ENCODE measurements around the gene R3HDML. TPM values are rescaled to one million over a fixed set of nuclear protein-coding genes. Genes with fewer than 3 reads are reported as not detected.

Gene R3HDML
- total and polyA plus RNA-seq, 2 of the 13 experiments (the other 11 are each of a cell fraction or from before 2014, with no cell fraction given), result not detected

- peak; percentile 56; the same call in 1 of the 2 replicates for TF ChIP-seq ZNF768 (CRISPR knock-in tag; IDR thresholded peaks at IDR 0.05)
Observed at GRCh38 chr20:44336725-44337380, at the start of gene R3HDML (continued).

- Histone ChIP-seq H3K36me3 (replicated peaks in 1 of 2; ENCODE audit: control insufficient read depth in 1 of 2, insufficient read depth in 2 of 2, low read length in 2 of 2) (no peaks in the 10 kb centered on the region), H2AFZ (ENCODE audit: low read length) (no peak overlapping the region), H3K4me3 (replicated peaks in 1 of 3; ENCODE audit: insufficient read depth in 1 of 3, low read depth in 2 of 3, low read length in 3 of 3) (no peak overlapping the region), H3K79me2 (ENCODE audit: insufficient read depth, low read length) (no peaks in the 10 kb centered on the region), H3K4me1 (ENCODE audit: insufficient read depth, low read length) (peaks cover 30% of the 10 kb centered on the region), H3K9ac (ENCODE audit: insufficient read depth, low read depth, low read length) (no peak overlapping the region), H3K27me3 (ENCODE audit: control insufficient read depth in 1 of 2, insufficient read depth in 2 of 2, low read length in 2 of 2) (no peaks in the 10 kb centered on the region), H3K27ac (ENCODE audit: extremely low read length, insufficient read depth, low read length) (peak overlapping the region; percentile 25), H4K20me1 (ENCODE audit: insufficient read depth, low read length) (no peaks in the 10 kb centered on the region), H3K4me2 (ENCODE audit: low read depth, low read length) (peak overlapping the region; percentile 39), H3K9me3 (ENCODE audit: low read length) (0 out of 2 replicates have a peak, but pooled peaks cover 4% of the 10 kb centered on the region)
- DNase-seq (ENCODE audit: low spot score) (peak; percentile 66), ATAC-seq (peak; percentile 65), FAIRE-seq (peak; percentile 60)
- intact Hi-C loops (cut with micrococcal nuclease; ENCODE audit: unreplicated experiment) (no loop called here), in situ Hi-C loops (cut with HindIII; ENCODE audit: extremely low pct_ligation_motif_present, low pct_unique_long_range_greater_than_20kb) (no loop called here)
- BruUV-seq (replicated peaks), result no TSS peak
- ChIA-PET CTCF (ENCODE audit: low intra/inter-chr PET ratio, low total read pairs) (interaction anchor here (0.9 kb wide), 1 partner anchor 70 kb away, joined by 3 read pairs; no protein-coding TSS in a partner anchor), POLR2A (interaction anchor here (2.2 kb wide), 1 partner anchor 15 kb away, joined by 12 read pairs; no protein-coding TSS in a partner anchor)
- 60% methylated on average over 5 of the region's 5 CpGs for WGBS (ENCODE audit: low lambda C conversion rate)
- TF ChIP-seq ELF1 (CRISPR knock-in tag; IDR thresholded peaks at IDR 0.05) (peak; percentile 48), GABPA (IDR thresholded peaks at IDR 0.05; ENCODE audit: low read depth, low read length) (no peak), GABPA (CRISPR knock-in tag; IDR thresholded peaks at IDR 0.05; ENCODE audit: low read depth) (peak; percentile 58; the same call in 1 of the 2 replicates), ZNF678 (CRISPR knock-in tag; IDR thresholded peaks at IDR 0.05) (no peak), PATZ1 (CRISPR knock-in tag; IDR thresholded peaks at IDR 0.05) (0 out of 2 replicates have a peak, but pooled peaks have one; percentile 20), HMG20A (CRISPR knock-in tag; IDR thresholded peaks at IDR 0.05; ENCODE audit: borderline replicate concordance) (peak; percentile 48; the same call in 1 of the 2 replicates), RARA (CRISPR knock-in tag; IDR thresholded peaks at IDR 0.05) (peak; percentile 53), ZNF430 (CRISPR knock-in tag; IDR thresholded peaks at IDR 0.05) (peak; percentile 56; the same call in 1 of the 2 replicates), ZNF567 (CRISPR knock-in tag; IDR thresholded peaks at IDR 0.05; ENCODE audit: borderline replicate concordance) (no peak), PPARG (CRISPR knock-in tag; conservative IDR thresholded peaks at IDR 0.05) (peak; percentile 53; the same call in 1 of the 2 replicates), ZFX (CRISPR knock-in tag; IDR thresholded peaks at IDR 0.05; ENCODE audit: low read depth) (0 out of 2 replicates have a peak, but pooled peaks have one; percentile 20), SOX6 (IDR thresholded peaks at IDR 0.05) (no peak), SOX6 (CRISPR knock-in tag; IDR thresholded peaks at IDR 0.05) (peak; percentile 74), PITX1 (CRISPR knock-in tag; IDR thresholded peaks at IDR 0.05) (peak; percentile 54), ARID5B (CRISPR knock-in tag; IDR thresholded peaks at IDR 0.05) (peak; percentile 77), SOX5 (CRISPR knock-in tag; IDR thresholded peaks at IDR 0.05; ENCODE audit: borderline replicate concordance) (peak; percentile 36; the same call in 1 of the 2 replicates)
Observed at GRCh38 chr20:44287272-44288097, 49.4 kb upstream of the R3HDML start.

All from HepG2 (cell line).